GM19463 (cell line): ENCODE measurements around the gene ELMO1.
"Not testable (repeated sequence)": the region's sequence is repeated elsewhere in the genome, so short reads cannot be mapped to it uniquely, and the experiment has no call there.

ENCODE experiments used
- ATAC-seq: cut with Tn5 transposase; IDR thresholded peaks from one replicate; pipeline ENCODE4 v1.9.1; 2021; ENCODE audit warnings: mild to moderate bottlenecking, moderate library complexity; ENCODE audit not compliant: unreplicated experiment

Gene ELMO1

DNA sequence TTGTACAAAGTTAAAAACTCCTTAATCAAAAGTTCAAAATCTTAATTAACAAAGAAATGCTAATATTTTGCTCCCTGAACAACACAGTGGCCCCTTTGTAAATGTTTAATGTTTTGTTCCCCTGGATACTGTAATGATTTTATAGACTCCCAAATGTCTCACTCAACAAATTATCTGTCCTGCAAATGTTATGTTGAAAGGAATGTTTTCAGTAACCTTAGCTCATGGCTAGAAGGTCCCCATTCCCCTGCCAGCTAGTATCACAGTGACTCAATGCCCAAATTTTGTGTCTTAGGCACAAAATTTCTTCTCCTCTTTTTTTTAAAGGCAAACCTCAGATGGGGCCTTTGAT lies 298.9 kb downstream of the ELMO1 start:
- ATAC-seq, result no peak

DNA sequence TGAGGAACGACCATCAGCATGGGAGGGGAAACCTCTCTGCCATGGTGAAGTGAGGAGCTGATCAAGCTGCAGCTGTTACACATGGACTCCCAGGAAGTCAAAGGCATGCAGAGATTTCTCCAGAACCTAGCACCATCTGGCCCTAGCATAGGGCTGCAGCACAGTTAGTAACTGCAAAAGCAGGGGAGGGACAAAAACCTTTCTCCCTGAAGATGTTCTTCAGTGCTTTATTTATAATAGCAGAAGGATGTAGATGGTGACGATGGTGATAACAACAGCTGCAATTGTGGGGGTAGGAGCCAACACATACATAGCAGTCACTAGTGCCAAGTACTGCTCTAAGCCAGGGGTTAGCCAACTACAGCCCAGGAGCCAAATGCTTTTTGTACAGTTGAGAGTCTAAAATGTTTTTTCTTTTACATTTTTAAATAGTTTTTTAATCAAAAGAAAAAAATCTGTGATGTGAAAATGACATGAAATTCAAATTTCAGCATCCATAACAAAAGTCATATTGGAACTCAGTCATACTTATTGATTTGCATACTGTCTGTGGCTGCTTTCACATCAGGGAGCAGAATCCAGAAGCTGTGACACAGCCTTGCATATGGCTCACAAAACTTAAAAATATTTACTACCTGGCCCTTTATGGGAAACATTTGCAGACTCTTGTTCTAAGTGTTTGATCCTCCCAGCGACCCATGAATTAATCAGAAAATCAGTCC lies 299.5 kb downstream of the ELMO1 start:
- no peak for ATAC-seq

DNA sequence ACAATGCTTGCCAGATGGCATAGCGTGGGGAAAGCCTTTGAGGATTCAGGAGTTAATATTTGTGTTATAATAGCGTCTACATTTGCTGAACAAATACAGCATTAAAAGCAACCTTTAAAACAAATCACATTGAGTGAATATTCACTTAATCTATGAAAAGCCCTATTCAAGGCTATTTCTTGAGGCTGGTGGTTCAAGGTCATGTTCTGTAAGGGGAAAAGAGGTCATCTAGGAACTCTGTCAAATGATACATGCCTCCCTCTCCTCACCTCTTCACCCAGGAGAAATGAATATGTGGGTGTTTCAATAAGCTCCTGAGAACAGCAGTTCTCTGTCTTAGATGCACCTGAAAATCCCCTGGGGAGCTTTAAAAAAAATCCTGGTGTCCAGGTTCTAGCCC lies 303.0 kb downstream of the ELMO1 start:
- no peak for ATAC-seq

DNA sequence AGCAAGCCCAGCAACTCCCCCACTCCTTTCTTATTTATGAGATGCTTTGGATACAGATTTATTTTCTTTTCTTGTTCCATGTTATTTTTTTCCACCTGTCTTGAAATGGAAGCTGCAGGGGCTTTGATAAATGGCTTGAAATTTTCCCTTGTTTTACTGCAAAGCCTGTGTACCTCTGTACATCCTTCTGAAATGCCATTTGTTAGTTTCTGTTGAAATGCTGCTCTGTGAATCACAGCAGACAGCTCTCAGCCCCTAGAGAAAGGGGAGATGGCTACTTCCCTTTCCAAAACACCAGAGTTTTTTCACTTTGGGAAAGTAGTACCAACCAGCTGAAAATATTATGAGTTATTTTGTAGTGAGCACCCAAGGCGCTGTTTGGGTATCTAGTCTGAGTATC lies 304.2 kb downstream of the ELMO1 start:
- ATAC-seq, result no peak

DNA sequence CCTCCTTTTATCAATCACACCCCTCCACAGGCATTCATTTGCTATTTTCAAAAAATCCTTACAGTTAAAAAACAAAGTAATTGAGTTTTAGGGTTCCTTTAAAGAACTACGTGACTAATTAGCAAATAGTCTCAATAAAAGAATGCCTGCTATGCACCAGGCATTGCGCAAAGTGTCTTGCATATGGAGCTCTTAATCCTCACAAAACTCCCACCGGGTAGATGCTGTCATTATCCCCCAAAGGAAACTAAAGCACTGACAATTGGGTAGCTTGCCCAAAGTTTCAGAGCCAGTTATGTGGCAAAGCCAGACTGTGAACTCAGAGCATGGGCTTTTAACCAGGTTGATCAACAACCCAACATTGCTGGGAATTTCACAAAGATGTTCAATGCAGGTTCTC lies 305.7 kb downstream of the ELMO1 start:
- ATAC-seq, result no peak

DNA sequence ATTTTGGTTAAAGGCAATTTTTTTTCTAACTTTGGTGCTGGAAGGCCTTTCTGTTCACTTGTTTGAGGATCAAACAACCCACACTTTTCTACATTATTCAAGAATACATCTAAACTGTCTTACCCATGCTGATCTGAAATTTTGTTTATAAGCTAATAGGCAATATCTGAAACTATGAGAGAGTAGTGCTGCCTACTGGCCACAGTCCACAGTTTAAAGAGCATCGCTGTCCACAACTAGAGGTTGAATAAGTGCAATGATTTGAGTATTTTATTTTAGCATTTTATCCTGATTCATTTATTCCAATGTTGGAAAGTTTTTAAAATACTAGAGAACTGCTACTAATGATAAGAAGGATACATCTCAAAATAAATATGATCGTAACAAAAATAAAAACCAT lies 306.9 kb downstream of the ELMO1 start:
- no peak for ATAC-seq

DNA sequence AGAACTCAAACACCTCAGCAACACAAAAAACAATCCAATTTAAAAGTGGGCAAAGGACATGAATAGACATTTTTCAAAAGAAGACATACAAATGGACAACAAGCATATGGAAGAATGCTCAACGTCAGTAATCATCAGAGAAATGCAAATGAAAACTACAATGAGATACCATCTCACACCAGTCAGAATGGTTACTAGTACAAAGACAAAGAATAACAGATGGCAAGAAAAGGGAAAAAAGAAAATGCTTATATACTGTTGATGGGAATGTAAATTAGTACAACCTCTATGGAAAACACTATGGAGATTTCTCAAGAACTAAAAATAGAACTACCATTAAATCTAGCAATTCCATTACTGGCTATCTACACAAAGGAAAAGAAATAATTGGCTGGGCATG lies 314.8 kb downstream of the ELMO1 start:
- ATAC-seq, result not testable (repeated sequence)

DNA sequence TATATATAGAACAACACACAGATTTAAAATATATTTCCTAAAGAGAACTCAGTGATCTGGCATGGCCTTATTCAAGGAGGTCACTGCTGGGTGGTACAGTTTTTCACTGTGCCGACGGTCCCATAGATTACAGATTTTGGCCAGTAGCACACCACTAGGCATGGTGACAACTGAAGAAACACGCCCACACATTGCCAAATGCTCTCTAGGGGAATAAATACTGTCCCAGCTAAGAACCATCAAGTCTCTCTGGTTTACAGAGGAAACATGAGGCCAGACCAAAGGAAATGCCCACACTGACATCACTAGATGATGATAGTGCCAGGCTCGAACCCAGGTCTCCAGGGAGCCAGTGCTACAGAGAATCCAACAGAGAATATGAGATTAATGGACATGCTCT lies 316.8 kb downstream of the ELMO1 start:
- ATAC-seq, result no peak

DNA sequence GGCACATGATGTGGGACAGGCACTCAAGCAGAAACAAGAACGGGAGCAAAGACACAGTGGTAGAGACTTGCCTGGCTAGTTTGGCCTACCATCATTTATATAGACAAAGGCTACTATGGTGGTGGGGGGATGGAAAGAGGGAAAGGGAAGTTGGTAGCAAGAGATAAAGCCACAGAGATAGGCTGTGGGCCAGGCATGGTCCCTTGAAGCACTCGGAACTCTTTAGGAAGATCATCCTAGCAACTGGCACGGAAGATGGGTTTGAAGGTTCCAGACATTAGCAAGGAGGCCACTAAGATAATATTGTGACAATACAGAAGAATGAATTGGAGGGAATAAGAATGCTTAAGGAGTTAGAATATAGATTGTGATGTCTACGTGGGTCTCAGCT lies 319.6 kb downstream of the ELMO1 start:
- ATAC-seq, result no peak

DNA sequence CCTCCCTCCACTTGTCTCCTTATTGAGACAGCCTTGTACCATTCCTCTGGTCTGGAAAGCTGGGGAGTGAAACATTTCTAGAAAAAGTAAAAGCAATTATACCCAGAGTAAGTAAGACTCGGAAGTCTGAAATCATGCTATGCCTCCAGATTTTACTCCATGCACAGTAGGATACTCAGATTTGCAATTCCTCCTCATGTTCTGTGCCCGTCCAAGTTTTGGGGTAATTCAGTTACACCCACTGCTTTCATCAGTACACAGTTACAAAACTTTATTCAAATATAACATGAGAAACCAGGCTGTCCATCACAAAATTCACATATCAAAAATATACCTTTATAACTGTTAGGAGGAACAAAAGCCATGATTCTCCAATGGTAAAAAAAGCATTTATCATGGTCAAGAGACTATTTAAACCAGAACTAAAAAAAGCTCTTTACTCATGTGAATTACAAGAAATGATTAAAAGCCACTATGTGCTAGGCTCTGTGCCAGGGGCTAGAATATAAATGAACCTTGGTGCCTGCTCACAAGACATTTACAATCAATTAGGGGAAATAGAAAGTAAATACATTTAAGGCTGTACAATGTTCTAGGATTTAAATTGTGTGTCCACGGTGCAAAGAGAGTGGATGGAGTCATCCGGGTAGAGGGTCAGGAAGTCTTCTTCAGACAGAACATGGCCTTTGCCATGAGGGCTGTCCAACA lies 320.2 kb downstream of the ELMO1 start:
- no peak for ATAC-seq

DNA sequence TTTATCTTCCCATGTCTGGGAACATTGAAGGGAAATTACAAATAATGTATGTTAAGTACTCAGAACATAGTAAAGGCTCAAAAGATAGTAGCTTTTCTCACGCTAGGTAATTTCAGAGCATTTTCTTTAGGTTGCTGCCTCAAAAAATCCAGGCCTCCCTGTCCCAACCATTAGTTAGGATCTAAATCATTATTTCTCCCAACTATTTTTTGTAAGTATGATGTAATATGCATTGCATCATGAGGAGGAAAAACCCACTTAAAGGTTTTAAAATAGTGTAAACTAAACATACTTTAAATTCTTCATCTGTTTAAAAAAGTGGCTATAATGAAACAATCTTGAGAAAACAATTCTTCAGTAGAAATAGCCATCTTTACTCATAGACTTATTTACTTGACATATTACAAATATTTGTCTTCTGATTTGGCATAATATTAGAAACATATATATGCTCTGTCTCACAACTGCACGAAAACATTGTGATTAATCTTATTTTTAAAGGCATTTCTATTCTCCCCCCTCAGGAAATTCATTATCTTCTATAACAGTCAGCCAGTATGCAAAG lies 329.3 kb downstream of the ELMO1 start:
- no peak for ATAC-seq

DNA sequence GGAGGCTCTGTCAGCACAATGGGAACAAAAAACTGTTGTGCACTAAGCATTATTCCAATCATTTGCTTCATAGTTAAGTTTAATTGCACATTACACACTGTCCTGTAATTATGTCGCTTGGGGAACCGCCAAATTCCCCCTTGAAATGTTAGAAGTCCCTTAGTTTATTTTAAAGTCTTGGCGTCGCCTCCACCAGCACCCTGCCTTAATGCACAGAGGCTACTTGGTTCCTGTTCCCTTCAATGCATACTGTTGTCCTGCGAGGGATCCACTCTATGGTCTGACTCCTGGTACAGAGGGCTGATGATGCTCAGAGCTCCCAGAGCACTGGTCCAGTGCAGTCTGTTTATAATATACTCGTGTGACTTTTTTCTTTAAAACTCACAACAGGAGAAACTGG lies 330.7 kb downstream of the ELMO1 start:
- no peak for ATAC-seq

DNA sequence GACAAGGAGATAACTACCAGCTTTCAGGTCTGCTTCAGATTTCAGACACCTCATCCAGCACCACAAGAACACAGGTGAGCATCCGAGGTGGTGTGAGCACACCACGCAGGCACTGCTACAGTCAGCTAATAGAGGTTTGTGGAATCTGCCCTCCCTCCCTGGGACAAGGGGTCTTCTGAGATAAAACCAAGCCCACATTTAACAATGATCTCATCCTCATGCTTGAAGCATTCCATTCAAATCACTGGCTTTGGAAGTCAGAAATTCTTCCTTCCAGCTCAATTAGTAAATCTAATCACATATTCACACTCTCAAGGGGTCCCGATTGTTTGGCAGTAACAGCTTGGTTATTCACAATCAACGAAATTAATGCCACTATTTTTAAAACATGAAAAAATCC lies 331.4 kb downstream of the ELMO1 start:
- ATAC-seq, result no peak

DNA sequence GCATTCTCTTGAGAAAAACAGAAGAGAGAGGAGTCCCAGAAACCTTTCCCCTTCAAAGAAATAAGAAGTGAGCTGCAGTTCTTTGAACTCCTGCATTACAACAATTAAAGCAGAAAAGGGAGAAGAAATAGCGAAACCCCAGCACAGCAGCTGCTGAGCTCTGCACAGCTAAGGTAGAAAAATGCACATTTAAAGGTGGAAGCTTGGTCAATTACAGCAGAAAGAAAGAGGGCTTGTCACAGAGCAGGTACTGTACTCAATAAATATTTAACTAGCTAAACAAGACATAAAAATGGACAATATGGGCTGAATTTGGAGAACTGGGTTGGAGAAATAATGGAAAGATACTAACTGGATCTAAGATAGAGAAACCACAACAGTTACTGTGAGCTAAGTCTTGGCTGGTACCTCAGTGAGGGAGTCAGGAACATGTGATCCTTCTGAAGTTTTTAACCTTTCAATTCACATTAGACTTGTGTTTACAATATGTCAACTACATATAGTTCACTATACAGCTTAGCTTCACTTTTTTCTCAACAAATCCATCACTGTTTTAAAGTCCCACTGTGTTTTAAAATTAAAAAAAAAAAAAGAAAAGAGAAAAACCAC lies 332.5 kb downstream of the ELMO1 start:
- no peak for ATAC-seq

DNA sequence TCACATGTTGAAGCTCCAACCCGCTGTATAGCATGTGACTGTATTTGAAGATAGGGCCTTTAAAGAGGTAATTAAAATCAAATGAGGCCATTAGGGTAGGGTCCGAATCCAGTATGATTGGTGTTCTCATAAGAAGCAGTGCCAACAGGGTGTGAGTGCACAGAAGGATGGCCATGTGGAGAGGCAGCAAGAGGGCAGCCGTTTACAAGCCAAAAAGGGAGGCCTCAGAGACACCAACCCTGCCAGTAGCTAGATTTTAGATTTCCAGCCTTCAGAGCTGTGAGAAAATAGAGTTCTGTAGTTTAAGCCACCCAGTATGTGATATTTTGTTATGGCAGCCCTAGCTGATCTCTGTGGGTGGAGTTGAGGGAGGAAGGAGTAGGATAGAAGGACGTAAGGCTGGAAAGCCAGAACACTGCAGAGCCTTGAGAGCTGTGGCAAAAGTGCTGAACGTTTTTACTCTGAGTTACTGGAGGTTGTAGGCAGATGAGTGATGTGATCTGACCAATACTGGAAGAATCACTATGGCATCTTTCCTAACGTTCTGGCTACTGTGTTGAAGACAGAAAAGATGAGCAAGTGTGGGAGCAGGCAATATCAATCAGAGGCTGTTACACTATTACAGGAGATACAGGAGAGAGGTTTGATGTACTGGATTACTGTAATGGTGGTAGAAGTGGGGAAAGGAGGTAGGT lies 334.9 kb downstream of the ELMO1 start:
- no peak for ATAC-seq

DNA sequence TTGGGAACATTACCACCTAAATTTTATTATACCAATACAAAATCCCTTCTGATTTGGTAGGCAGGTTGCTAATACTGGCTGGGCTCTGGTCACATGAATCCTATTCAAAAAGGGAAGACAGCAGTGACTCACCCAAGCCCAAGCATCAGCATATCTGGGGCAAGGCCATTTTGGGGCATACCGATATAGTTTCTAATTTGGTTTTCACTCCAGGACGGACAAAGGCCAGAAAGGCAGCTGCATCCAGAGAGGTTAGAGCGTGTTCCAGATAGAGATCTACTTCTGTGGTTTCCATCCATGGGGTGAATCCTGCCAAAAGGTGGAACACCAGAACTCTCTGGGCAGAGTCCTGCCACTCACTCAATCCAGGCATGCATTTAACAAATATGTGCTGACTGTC lies 335.8 kb downstream of the ELMO1 start:
- ATAC-seq, result no peak

DNA sequence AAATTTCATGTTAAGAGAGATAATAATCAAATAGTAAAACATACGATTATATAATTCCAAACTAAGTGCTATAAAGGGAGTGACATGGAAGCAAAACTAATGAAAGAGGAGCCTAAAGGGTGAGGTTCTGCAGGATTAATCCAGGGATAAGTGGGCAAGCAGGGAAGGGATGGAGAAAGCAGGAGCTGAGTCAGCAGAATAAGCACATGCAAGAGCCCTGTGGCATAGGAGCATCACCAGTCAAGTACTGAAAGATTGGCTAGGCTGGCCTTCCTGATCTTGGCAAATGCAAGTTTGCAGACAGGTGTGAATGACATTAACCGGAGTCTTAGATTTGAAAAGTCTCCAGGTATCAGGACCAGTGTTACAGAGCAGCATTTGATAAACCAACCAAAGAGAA lies 336.4 kb downstream of the ELMO1 start:
- ATAC-seq, result no peak

DNA sequence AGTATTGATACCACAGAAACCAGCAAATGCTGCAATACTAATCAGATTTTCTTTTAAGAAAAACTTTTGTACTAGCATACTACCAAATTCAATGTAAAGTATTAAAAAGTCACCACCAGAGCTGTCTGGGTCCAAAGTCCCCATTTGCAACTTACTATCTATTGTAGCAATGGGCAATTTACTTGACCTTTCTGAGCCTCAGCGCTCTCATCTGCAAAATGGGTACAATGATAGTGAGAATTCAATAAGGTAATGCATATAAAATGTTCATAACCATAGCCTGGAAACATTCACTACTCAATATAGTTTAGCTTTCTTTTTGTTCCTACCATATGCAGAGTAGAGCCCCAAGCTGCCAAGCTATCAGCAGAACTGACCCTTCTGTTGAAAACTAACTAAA lies 337.2 kb downstream of the ELMO1 start:
- ATAC-seq, result no peak

DNA sequence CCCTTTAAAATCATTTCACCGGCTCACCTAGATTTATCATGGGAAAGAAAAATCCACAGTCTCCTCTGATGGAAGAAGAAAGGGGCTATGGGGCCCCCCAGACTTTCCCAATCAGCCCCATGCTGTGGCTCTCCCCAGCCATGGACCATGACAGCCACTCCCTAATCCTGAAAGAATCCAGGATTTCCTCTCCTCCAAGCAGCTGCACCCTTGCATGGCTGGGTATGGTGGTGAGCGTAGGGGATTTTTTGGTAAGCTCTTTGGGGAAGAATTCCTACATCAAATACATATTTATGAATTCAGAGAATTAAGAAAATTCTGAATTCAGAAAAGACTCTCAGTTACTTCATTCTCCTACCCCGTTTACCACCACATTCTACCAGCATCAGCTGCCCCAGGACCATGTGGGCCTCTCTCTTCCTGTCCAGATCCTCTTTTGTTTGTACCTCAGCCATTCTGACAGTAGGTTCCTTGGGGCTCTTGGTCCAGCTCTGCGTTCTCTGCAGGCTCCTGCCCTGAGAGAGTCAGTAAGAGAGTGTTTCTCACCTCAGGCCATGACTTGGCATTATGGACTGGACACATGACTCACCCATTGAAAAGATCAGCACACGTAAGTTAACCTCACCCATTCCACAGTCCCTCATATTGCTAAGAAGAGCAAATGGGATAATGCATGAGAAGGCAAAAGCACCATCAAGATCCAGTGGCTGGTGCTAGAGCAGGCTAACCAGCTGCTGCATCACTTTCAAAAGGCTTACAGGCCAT lies 337.8 kb downstream of the ELMO1 start:
- no peak for ATAC-seq

DNA sequence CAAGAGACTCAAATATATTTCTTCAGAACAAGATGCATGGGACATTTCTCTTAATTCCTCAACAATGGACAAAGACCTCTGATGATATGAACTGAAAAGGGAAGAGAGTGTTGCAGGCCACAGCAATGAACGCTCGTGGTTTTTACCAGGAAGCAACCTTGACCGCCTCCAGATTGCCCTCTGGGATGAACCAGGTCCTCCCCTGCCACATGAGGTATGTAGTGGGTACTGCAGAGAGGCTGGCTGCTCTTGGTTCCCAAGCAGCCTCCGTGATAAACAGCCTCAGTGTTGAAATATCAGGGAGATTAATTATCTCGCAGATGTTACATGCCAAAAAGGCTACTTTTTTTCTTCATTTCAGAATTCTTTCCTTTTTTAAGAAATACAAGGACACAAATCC lies 338.8 kb downstream of the ELMO1 start:
- ATAC-seq, result no peak
